ENCODE data around the gene BRAF. TPM values are rescaled to one million over a fixed set of nuclear protein-coding genes. Genes with fewer than 3 reads are reported as not detected.
A peak's percentile ranks its signal among the peaks of the same experiment; 100 is the strongest.
"Not testable (repeated sequence)": the region's sequence is repeated elsewhere in the genome, so short reads cannot be mapped to it uniquely, and the experiment has no call there.

Gene BRAF
- polyA plus RNA-seq, 1 donor: 25.7 TPM

DNA sequence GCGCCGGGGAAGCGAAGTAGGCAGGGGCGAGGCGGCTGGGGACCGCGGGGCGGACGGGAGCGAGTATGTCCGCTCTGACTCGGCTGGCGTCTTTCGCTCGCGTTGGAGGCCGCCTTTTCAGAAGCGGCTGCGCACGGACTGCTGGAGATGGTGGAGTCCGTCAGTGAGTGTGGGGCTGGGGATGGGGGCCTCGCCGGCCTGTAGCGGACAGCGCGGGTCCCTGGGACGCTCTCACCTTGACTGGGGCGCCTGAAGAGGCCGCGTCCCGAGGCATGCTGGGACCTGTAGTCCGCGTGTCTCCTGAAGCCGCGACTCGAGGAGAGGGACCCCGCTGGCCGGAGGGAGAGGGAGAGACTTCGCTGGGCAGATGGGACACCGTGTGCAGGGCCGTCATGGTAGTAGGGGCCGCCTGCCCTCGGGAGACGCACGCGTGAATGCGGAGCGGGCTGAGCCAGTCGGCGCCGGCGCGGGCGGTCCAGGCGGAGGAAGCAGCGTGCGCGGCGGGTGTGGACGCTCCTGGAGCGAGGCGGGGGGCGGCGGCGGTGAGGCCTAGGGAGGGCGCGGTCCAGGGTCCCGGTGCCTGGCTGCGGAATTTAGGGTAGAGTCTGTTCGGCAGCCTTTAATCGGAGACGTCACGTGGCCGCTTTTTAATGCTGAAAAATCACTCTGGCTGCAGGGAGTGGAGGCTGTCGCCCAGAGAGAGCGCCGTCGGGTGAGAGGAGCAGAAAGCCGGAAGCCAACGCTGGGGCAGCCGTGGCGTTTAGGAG is 227.9 kb downstream of the BRAF start, which contains the start of gene NDUFB2:
Gene NDUFB2, plus strand, starts transcription at position 29 of the 767 bp plus-strand sequence. Its CDS starts 37 bp downstream, at position 66.
- peak within 1 kb of the TSS; percentile 94 for H3K27ac ChIP-seq (ENCODE audit: low read length)
- no peaks in the 10 kb centered on the region for H3K9me3 ChIP-seq (ENCODE audit: control insufficient read depth, low read depth, low read length)
- peak within 1 kb of the TSS; percentile 84 for H3K4me3 ChIP-seq (ENCODE audit: low read length)
- peaks cover 12% of the 10 kb centered on the region for H3K4me1 ChIP-seq (ENCODE audit: control insufficient read depth, insufficient read depth, low read length)
- H3K27me3 ChIP-seq (ENCODE audit: control insufficient read depth, insufficient read depth, low read length): no peaks in the 10 kb centered on the region
- WGBS (ENCODE audit: insufficient coverage, low lambda C conversion rate): no CpG with 5 or more reads among the region's 82 CpGs
- DNase-seq: peak; percentile 73 to 97
- H3K36me3 ChIP-seq (ENCODE audit: control insufficient read depth, insufficient read depth, low read length): peaks cover under 1% of the 10 kb centered on the region

DNA sequence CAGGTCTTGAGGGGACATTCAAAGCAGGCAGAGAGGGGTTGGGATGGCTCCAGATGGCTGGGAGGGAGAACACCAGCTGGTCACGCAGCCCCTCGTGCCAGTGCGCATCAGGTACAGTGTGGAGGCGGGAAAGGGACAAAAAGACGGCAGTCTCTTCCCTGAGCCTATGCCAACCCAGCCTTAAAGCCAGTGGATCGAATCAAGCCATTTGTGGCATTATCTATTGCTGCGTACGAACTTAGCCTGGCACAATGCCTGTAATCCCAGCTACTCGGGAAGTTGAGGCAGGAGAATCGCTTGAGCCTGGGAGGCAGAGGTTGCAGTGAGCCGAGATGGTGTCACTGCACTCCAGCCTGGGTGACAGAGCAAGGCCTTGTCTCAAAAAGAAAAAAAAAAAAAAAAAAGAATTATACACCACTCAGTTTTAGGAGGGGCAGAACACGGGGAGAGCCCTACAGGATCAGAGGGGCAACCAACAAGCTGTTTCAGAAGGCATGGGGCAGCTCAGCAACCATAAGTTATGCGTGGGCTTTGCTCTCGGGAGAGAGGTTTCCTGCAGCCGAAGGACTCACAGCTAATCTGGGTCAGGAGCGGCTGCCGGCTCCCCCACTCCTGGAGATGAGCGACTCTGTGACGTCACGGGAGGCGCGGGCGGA is 228.6 kb downstream of the BRAF start:
- WGBS (ENCODE audit: insufficient coverage, low lambda C conversion rate): no CpG with 5 or more reads among the region's 23 CpGs
- peak overlapping the region; percentile 94 for H3K27ac ChIP-seq (ENCODE audit: low read length)
- H3K4me1 ChIP-seq (ENCODE audit: control insufficient read depth, insufficient read depth, low read length): peaks cover 12% of the 10 kb centered on the region
- peak overlapping the region; percentile 84 for H3K4me3 ChIP-seq (ENCODE audit: low read length)
- H3K9me3 ChIP-seq (ENCODE audit: control insufficient read depth, low read depth, low read length): no peaks in the 10 kb centered on the region
- peaks cover 7% of the 10 kb centered on the region for H3K36me3 ChIP-seq (ENCODE audit: control insufficient read depth, insufficient read depth, low read length)
- peak; percentile 13 to 94 for DNase-seq
- H3K27me3 ChIP-seq (ENCODE audit: control insufficient read depth, insufficient read depth, low read length): no peaks in the 10 kb centered on the region

DNA sequence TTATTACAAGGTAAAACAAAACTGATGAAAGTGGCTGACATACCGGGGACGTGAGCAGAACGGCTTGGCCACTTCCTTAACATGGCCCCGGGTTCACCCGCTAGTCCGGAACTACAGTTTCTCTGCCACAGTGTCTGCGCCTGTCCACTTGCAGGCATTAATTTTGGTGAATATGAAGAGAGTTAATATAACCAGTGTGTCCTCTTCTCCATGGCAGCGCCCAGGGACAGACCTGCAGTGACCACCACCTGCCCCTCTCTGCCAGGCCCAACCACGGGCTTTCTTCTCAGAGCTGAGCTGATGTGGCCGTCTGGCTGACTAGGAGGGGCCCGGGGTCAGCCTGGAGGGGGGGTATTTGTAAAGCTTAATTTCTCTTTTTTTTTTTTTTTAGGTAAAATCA is 229.3 kb downstream of the BRAF start:
- Histone ChIP-seq H3K36me3 (ENCODE audit: control insufficient read depth, insufficient read depth, low read length) (peaks cover 8% of the 10 kb centered on the region), H3K27ac (ENCODE audit: low read length) (no peak overlapping the region), H3K4me1 (ENCODE audit: control insufficient read depth, insufficient read depth, low read length) (peaks cover 12% of the 10 kb centered on the region), H3K27me3 (ENCODE audit: control insufficient read depth, insufficient read depth, low read length) (no peaks in the 10 kb centered on the region), H3K4me3 (ENCODE audit: low read length) (no peak overlapping the region), H3K9me3 (ENCODE audit: control insufficient read depth, low read depth, low read length) (no peaks in the 10 kb centered on the region)
- no peak for DNase-seq
- WGBS (ENCODE audit: insufficient coverage, low lambda C conversion rate): 100% methylated on average over 2 of the region's 11 CpGs

DNA sequence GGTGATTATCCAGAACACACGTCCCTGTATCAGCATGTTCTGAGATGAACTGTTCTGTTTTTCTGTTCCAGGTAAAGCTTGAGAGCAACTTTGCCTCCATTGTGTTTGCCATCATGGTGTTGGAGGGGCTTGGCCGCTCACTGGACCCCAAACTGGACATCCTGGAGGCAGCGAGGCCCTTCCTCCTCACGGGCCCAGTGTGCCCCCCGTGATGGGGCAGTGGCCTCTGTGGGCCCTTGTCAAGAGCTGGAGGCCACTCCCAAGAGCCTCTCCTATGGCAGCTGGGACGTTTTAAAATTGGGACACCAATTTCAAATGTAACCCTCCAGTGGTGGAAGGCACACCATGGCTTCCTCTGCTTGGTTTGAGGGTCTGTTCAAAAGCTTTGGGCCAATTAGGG is 230.1 kb downstream of the BRAF start:
- Histone ChIP-seq H3K4me3 (ENCODE audit: low read length) (no peak overlapping the region), H3K27ac (ENCODE audit: low read length) (no peak overlapping the region), H3K9me3 (ENCODE audit: control insufficient read depth, low read depth, low read length) (no peaks in the 10 kb centered on the region), H3K27me3 (ENCODE audit: control insufficient read depth, insufficient read depth, low read length) (no peaks in the 10 kb centered on the region), H3K4me1 (ENCODE audit: control insufficient read depth, insufficient read depth, low read length) (peaks cover 12% of the 10 kb centered on the region), H3K36me3 (ENCODE audit: control insufficient read depth, insufficient read depth, low read length) (peaks cover 14% of the 10 kb centered on the region)
- WGBS (ENCODE audit: insufficient coverage, low lambda C conversion rate): no CpG with 5 or more reads among the region's 6 CpGs
- no peak for DNase-seq

DNA sequence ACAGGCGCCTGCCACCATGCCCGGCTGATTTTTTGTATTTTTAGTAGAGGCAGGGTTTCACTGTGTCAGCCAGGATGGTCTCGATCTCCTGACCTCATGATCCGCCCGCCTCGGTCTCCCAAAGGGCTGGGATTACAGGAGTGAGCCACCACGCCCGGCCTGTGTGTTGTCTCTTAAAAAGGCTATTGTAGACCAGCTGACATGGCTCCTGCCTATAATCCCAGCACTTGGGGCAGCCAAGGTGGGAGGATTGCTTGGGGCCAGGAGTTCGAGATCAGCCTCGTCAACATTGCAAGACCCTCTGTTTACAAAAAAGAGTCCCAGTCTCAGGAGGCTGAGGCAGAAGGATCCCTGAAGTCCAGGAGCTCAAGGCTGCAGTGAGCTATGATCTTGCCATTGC is 230.9 kb downstream of the BRAF start:
- not testable (repeated sequence) for H3K27ac ChIP-seq (ENCODE audit: low read length); DNase-seq; H3K9me3 ChIP-seq (ENCODE audit: control insufficient read depth, low read depth, low read length); H3K27me3 ChIP-seq (ENCODE audit: control insufficient read depth, insufficient read depth, low read length); H3K4me3 ChIP-seq (ENCODE audit: low read length)
- no CpG with 5 or more reads among the region's 10 CpGs for WGBS (ENCODE audit: insufficient coverage, low lambda C conversion rate)
- H3K4me1 ChIP-seq (ENCODE audit: control insufficient read depth, insufficient read depth, low read length): peaks cover 12% of the 10 kb centered on the region
- H3K36me3 ChIP-seq (ENCODE audit: control insufficient read depth, insufficient read depth, low read length): peaks cover 19% of the 10 kb centered on the region

DNA sequence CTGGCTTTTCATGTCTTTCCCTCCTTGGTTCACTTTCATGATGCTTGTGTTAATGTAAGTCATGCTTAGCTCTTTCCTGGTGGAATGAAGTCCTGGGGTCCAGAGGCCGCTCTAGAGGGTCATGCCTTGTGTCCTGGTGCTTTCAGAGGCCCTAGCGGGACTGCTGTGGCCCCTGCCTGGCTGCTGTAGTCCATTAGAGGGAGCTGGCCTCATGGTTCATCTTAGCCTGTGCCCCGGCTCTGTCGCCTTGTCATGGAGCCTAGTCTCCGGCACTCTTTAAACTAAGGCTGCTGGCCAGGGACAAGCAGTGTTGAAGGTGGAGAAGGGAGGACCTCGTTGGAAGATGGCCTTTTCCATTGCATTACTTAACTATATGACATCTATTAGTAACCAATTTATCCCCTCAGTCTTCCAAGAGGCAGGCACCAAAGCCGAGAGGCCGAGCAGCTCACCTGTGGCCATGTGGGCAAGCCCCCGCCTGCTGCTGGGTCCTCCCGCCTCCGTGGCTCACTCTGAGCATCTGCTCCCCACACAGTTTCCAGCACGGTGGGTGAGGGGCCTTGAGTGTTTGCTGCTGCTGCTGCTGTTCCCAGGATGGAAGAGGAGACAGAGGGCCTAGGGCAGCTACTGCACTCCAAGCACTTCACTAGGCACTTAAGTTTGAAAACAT is 233.2 kb downstream of the BRAF start:
- Histone ChIP-seq H3K4me1 (ENCODE audit: control insufficient read depth, insufficient read depth, low read length) (peaks cover 5% of the 10 kb centered on the region), H3K4me3 (ENCODE audit: low read length) (no peak overlapping the region), H3K27me3 (ENCODE audit: control insufficient read depth, insufficient read depth, low read length) (no peaks in the 10 kb centered on the region), H3K27ac (ENCODE audit: low read length) (no peak overlapping the region), H3K9me3 (ENCODE audit: control insufficient read depth, low read depth, low read length) (no peaks in the 10 kb centered on the region), H3K36me3 (ENCODE audit: control insufficient read depth, insufficient read depth, low read length) (peaks cover 34% of the 10 kb centered on the region)
- DNase-seq: no peak
- no CpG with 5 or more reads among the region's 12 CpGs for WGBS (ENCODE audit: insufficient coverage, low lambda C conversion rate)

DNA sequence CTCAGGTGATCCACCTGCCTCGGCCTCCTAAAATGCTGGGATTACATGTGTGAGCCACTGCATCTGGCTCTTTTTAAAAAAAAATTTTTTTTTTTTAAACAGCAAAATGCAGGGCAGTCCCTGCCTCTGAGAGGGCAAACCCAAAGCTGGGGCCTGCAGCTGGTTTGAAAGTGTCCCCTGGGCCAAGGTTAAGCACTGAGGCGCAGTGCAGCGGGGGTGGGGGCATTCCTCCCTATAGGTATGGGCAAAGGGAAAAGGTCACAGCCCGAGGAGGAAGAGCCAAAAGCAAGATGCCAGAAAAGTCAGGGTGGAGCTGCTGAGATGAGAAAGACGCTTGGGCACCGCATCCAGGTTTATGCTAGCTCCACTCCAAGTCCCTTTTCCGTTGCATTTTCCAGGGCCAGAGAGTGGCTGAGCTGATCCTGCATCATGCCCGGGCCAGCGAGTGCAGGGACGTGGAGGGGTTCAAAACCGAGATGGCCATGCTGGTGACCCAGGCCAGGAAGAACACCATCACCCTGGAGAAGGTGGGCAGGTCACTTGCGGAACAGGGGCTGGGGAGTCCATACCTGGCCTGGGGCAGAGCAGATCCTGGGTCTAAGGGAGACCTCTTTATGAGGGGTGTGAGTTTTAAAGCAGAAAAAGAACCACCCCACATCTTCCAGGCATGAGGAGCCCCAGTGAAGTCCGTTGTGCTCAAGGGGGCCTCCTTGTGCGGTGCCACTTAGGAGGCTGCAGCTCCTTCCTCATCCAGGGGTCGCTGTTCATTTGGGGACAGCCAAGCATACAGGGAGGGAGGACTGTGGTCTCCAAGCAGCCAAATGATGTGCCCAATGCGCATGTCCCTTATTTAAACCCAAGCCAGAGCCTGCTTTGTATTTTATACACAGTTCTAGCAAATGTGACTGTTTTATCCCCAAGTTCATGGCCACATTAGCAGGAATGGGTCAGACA is 235.3 kb downstream of the BRAF start:
- 100% methylated on average over 1 of the region's 16 CpGs for WGBS (ENCODE audit: insufficient coverage, low lambda C conversion rate)
- no peak overlapping the region for H3K27ac ChIP-seq (ENCODE audit: low read length)
- H3K27me3 ChIP-seq (ENCODE audit: control insufficient read depth, insufficient read depth, low read length): no peaks in the 10 kb centered on the region
- no peak overlapping the region for H3K4me3 ChIP-seq (ENCODE audit: low read length)
- H3K4me1 ChIP-seq (ENCODE audit: control insufficient read depth, insufficient read depth, low read length): no peaks in the 10 kb centered on the region
- H3K36me3 ChIP-seq (ENCODE audit: control insufficient read depth, insufficient read depth, low read length): peaks cover 37% of the 10 kb centered on the region
- no peaks in the 10 kb centered on the region for H3K9me3 ChIP-seq (ENCODE audit: control insufficient read depth, low read depth, low read length)
- no peak for DNase-seq

DNA sequence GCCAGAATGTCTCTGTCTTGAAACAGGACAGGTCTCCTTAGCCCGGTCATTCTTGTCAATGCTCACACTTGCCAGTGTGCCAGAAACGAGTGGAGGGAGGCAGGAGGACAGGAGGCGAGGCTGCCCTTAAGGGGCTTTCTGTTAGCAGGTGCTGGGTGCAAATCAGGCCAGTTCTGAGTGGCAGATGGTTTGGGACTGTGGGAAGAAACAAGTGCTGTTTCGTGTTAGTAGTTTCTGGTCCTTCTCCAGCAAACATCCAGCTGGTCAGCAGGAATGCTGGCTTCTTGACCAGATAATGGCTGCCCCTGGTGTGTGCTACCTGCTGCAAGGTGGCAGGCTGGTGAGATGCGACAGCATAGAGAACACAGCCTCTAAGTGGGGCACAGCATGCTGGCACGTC is 236.4 kb downstream of the BRAF start:
- Histone ChIP-seq H3K27me3 (ENCODE audit: control insufficient read depth, insufficient read depth, low read length) (no peaks in the 10 kb centered on the region), H3K9me3 (ENCODE audit: control insufficient read depth, low read depth, low read length) (no peaks in the 10 kb centered on the region), H3K4me1 (ENCODE audit: control insufficient read depth, insufficient read depth, low read length) (peaks cover 2% of the 10 kb centered on the region), H3K27ac (ENCODE audit: low read length) (no peak overlapping the region), H3K36me3 (ENCODE audit: control insufficient read depth, insufficient read depth, low read length) (peaks cover 42% of the 10 kb centered on the region), H3K4me3 (ENCODE audit: low read length) (no peak overlapping the region)
- WGBS (ENCODE audit: insufficient coverage, low lambda C conversion rate): 100% methylated on average over 1 of the region's 6 CpGs
- DNase-seq: no peak

DNA sequence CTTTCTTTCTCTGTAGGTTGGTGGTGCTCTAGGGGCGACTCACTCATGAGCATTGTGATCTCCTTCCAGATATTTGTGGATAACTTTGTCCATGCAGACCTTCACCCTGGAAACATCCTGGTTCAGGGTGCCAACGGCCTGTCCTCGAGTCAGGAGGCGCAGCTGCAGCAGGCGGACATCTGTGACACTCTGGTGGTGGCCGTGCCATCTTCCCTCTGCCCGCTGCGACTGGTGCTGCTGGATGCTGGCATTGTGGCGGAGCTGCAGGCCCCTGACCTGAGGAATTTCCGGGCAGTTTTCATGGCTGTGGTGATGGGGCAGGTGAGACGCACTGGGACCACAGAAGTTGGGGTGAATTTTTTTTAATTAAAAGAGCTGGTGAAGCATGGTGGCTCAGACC is 237.8 kb downstream of the BRAF start:
- no CpG with 5 or more reads among the region's 11 CpGs for WGBS (ENCODE audit: insufficient coverage, low lambda C conversion rate)
- H3K4me3 ChIP-seq (ENCODE audit: low read length): no peak overlapping the region
- no peak overlapping the region for H3K27ac ChIP-seq (ENCODE audit: low read length)
- no peak for DNase-seq
- H3K27me3 ChIP-seq (ENCODE audit: control insufficient read depth, insufficient read depth, low read length): no peaks in the 10 kb centered on the region
- H3K4me1 ChIP-seq (ENCODE audit: control insufficient read depth, insufficient read depth, low read length): peaks cover 2% of the 10 kb centered on the region
- H3K36me3 ChIP-seq (ENCODE audit: control insufficient read depth, insufficient read depth, low read length): peaks cover 46% of the 10 kb centered on the region
- H3K9me3 ChIP-seq (ENCODE audit: control insufficient read depth, low read depth, low read length): no peaks in the 10 kb centered on the region

All from large intestine (tissue), 3 donors.